IPS-18c (cell line): ENCODE results near the gene S100A3.
"Not testable (repeated sequence)": the region's sequence is repeated elsewhere in the genome, so short reads cannot be mapped to it uniquely, and the experiment has no call there.

Experiments
- H3K4me3 ChIP-seq: 2 replicates; pipeline ENCODE4 v1.7.0; 2013; ENCODE audit warnings: low read depth, mild to moderate bottlenecking, low read length, moderate library complexity; ENCODE audit not compliant: insufficient read depth
- H3K9me3 ChIP-seq: one replicate; pipeline ENCODE4 v1.6.1; 2013; ENCODE audit warnings: mild to moderate bottlenecking, low read length, moderate library complexity; ENCODE audit not compliant: control insufficient read depth, insufficient read depth

The S100A3 gene, protein sequence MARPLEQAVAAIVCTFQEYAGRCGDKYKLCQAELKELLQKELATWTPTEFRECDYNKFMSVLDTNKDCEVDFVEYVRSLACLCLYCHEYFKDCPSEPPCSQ

GRCh38 chr1:153548722-153549688, at the start of gene S100A3:
Gene S100A3 (minus strand): TSS chr1:153549258. CDS start chr1:153548485, 773 bp downstream.
- Histone ChIP-seq H3K4me3 (no peak within 1 kb of the TSS), H3K9me3 (no peaks in the 10 kb centered on the region)

DNA sequence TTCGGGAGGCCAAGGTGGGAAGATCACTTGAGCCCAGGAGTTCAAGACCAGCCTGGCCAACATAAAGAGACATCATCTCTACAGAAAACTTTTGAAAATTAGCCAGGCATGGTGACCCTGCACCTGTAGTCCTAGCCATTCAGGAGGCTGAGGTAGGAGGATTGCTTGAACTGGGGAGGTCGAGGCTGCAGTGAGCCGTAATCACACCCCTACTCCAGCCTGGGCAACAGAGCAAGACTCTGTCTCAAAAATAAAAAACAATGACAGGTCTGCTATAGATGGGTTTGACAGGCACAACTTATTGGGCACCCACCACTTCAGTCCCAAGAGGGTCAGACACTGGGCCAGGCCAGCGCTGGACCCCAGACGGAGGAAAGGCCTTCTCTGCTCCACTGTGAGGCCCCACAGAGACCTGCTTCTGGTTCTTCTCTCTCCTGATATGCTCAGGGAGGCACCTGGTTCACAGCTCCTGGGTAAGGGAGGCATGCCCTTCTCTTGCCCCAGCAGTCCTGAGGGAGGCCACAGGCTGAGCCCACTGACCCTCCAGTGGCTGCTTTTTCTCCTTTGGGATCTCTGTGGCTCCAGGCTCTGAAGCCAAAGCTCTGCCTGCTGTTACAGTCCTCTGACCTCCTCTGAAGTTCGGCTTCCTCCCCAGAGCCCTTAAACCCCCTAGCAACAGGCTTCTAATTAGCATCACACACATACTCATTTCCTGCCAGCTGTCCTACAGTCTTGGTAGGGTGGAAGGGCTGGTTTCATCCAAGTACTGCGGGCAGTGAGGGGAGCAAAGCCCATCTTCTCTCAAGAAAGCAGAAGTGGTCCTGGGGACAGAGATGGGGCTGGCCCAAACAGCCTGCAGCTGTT, 49.5 kb upstream of the S100A3 start:
- H3K4me3 ChIP-seq = 0 out of 2 replicates have a peak overlapping the region, but pooled peaks have one; percentile 2
- no peaks in the 10 kb centered on the region for H3K9me3 ChIP-seq

GRCh38 chr1:153597206-153597605, 48.1 kb upstream of the S100A3 start:
- no peaks in the 10 kb centered on the region for H3K9me3 ChIP-seq
- no peak overlapping the region for H3K4me3 ChIP-seq

DNA sequence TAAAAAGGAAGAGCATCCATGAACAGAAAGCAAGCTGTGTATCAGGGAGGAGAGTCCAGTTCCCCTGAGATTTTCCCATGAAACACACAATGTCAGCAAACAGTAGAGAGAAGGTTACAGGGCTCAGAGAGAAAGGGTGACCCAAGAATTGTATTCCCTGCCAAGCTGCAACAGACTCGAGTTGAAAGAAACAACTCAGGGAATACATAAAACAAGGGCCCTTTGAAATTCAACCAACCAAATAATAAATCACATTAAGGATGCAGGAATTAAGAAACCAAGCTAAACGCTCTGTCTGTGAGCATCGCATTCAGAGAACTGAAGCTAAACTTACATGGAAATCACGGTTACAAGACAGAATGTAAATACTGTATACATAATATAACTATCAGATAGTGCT, 43.7 kb upstream of the S100A3 start:
- no peaks in the 10 kb centered on the region for H3K9me3 ChIP-seq
- no peak overlapping the region for H3K4me3 ChIP-seq

GRCh38 chr1:153588482-153588881, 39.4 kb upstream of the S100A3 start:
- Histone ChIP-seq H3K4me3 (no peak overlapping the region), H3K9me3 (no peaks in the 10 kb centered on the region)

DNA sequence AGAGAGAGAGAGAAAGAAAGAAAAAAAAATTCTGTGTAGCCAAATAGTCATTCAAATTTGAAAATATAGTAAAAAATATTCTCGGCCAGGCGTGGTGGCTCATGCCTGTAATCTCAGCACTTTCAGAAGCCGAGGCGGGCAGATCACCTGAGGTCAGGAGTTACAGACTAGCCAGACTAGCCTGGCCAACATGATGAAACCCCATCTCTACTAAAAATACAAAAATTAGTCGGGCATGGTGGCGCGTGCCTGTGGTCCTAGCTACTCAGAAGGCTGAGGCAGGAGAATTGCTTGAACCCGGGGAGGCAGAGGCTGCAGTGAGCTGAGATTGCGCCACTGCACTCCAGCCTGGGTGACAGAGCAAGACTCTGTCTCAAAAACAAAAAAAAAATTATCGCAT, 39.0 kb upstream of the S100A3 start:
- not testable (repeated sequence) for H3K4me3 ChIP-seq, H3K9me3 ChIP-seq

DNA sequence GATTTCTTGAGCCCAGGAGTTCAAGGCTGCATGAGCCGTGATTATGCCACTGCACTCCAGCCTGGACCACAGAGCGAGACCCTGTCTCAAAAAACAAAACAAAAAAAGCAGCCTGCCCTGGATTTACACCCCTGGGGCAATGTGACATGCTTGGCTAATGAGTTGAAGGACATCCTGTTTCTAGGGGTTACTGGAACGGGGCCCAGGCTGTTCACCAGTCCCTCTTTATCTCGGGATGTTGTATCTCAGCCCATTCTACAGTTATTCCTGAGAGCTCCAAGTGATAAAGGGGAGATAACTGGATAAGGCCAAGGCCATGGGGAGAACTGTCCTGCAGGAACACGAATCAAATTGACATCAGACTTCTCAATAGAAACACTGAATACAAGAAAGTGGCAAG, 38.3 kb upstream of the S100A3 start:
- Histone ChIP-seq H3K9me3 (no peaks in the 10 kb centered on the region), H3K4me3 (no peak overlapping the region)

GRCh38 chr1:153586347-153586746, 37.3 kb upstream of the S100A3 start:
- H3K9me3 ChIP-seq = no peaks in the 10 kb centered on the region
- no peak overlapping the region for H3K4me3 ChIP-seq

DNA sequence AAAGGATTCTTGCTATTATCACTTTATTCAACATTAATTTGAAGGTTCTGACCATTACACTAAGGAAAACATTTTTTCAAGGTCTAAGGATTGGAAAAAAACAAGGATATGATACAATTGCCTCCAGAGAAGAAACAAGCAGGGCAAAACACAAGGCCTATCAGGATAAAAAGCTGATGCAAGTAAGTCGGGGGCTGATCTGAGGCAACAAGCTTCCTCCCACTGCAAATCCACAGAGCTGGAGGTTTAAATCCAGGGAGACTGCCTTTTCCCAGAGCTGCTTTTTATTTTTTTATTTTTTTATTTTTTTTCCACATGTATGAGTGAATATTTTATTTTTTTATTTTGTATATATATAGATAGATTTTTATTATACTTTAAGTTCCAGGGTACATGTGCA, 35.9 kb upstream of the S100A3 start:
- no peaks in the 10 kb centered on the region for H3K9me3 ChIP-seq
- H3K4me3 ChIP-seq = no peak overlapping the region

DNA sequence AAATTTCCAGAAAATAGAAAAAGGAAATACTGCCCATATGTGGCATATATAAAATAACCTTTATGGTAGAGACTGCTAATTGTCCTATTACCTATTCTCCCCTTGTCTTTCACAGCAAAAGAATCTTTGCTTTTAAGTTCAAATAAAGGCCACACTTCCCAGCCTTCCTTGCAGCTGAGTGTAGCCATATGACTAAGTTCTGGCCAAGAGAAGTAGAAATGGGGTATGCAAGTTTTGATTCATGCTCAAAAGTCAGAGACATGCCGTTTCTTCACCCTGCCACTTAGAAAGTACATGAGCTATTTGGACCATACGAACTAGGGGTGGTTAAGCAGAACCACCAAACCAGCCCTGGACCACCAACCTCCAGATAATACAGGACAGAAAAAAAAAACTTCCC, 34.9 kb upstream of the S100A3 start:
- Histone ChIP-seq H3K4me3 (no peak overlapping the region), H3K9me3 (no peaks in the 10 kb centered on the region)

DNA sequence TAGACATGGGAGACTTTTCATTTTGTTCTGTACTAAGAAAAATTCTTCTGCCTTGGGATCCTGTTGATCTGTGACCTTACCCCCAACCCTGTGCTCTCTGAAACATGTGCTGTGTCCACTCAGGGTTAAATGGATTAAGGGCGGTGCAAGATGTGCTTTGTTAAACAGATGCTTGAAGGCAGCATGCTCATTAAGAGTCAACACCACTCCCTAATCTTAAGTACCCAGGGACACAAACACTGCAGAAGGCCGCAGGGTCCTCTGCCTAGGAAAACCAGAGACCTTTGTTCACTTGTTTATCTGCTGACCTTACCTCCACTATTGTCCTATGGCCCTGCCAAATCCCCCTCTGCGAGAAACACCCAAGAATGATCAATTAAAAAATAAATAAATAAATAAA, 34.5 kb upstream of the S100A3 start:
- not testable (repeated sequence) for H3K4me3 ChIP-seq, H3K9me3 ChIP-seq

DNA sequence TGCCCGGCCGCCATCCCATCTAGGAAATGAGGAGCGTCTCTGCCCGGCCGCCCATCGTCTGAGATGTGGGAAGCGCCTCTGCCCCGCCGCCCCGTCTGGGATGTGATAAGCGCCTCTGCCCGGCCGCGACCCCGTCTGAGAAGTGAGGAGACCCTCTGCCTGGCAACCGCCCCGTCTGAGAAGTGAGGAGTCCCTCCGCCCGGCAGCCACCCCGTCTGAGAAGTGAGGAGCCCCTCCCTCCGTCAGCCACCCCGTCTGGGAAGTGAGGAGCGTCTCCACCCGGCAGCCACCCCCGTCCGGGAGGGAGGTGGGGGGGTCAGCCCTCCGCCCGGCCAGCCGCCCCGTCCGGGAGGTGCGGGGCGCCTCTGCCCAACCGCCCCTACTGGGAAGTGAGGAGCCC, 33.8 kb upstream of the S100A3 start:
- not testable (repeated sequence) for H3K9me3 ChIP-seq, H3K4me3 ChIP-seq

GRCh38 chr1:153578936-153579335, 29.9 kb upstream of the S100A3 start:
- H3K4me3 ChIP-seq = no peak overlapping the region
- H3K9me3 ChIP-seq = peaks cover 2% of the 10 kb centered on the region

DNA sequence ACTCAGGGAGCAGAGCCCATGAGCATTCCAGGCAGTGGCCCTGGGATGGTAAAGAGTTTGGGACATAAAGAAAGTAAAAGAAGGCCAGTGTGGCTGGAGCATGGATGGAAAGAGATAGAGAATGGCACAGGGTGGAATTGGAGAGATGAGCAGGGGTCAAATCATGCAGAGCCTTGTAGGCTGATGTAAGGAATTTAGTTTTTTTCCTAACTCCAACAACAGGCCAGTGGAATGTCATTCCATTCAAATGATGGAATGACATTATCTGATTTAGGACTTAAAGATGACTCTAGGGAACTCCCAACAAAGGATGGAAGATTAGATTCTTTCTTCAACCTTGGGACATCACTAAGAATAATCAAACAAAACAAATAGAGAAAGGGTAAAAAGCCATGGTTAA, 29.4 kb upstream of the S100A3 start:
- no peak overlapping the region for H3K4me3 ChIP-seq
- peaks cover 2% of the 10 kb centered on the region for H3K9me3 ChIP-seq

GRCh38 chr1:153577624-153578051, 28.6 kb upstream of the S100A3 start:
- H3K4me3 ChIP-seq = no peak overlapping the region
- peaks cover 2% of the 10 kb centered on the region for H3K9me3 ChIP-seq

- H3K9me3 ChIP-seq = peaks cover 4% of the 10 kb centered on the region
Observed at GRCh38 chr1:153577138-153577537, 28.1 kb upstream of the S100A3 start.

GRCh38 chr1:153575497-153575896, 26.4 kb upstream of the S100A3 start:
- H3K4me3 ChIP-seq, H3K9me3 ChIP-seq: not testable (repeated sequence)

More at GRCh38 chr1:153577138-153577537, 28.1 kb upstream of the S100A3 start:
- H3K4me3 ChIP-seq = no peak overlapping the region

GRCh38 chr1:153575081-153575491, 26.0 kb upstream of the S100A3 start:
- H3K4me3 ChIP-seq, H3K9me3 ChIP-seq: not testable (repeated sequence)
